H1 (cell line): ENCODE results near the gene KLHL8.

ENCODE experiments used
- CTCF ChIP-seq, 3 experiments: IDR thresholded peaks; 1 replicate in 2 of 3; 2 replicates in 1 of 3; pipeline versions ENCODE4 v1.5.1 to v1.6.1; 2011; ENCODE audit warnings: low read length in 3 of 3, mild to moderate bottlenecking in 3 of 3, inconsistent platforms in 2 of 3, low read depth in 1 of 3, moderate library complexity in 1 of 3; ENCODE audit not compliant: insufficient read depth in 1 of 3; ENCODE audit errors: control extremely low read depth in 1 of 3
- GABPA ChIP-seq: IDR thresholded peaks from 2 replicates; pipeline ENCODE4 v1.6.1; 2011; ENCODE audit warnings: mild to moderate bottlenecking, low read length, moderate library complexity, borderline replicate concordance; ENCODE audit not compliant: insufficient read depth
- POLR2AphosphoS5 ChIP-seq: IDR thresholded peaks from 2 replicates; pipeline ENCODE4 v1.6.1; 2011; ENCODE audit warnings: low read depth, low read length
- RFX5 ChIP-seq: IDR thresholded peaks from 2 replicates; pipeline ENCODE4 v1.6.1; 2011; ENCODE audit warnings: low read depth, low read length, improper control_type of control experiment, borderline replicate concordance
- SUZ12 ChIP-seq: fragments of 200-600 bp; sonication (generic); IDR thresholded peaks from 2 replicates; pipeline ENCODE4 v1.6.1; 2012; ENCODE audit warnings: mild to moderate bottlenecking, inconsistent platforms, low read length, moderate library complexity, mixed read lengths
- TAF1 ChIP-seq: IDR thresholded peaks from 2 replicates; pipeline ENCODE4 v1.6.1; 2011; ENCODE audit warnings: mild to moderate bottlenecking, low read depth, low read length

GRCh38 chr4:87141428-87141827 is 79.0 kb downstream of the KLHL8 start:
- TF ChIP-seq CTCF (IDR thresholded peaks at IDR 0.05; ENCODE audit: control extremely low read depth in 1 of 3, insufficient read depth in 1 of 3, low read depth in 1 of 3, low read length in 3 of 3) (no peak), GABPA (no peak), TAF1 (no peak), POLR2AphosphoS5 (no peak), SUZ12 (no peak), RFX5 (no peak)
